Fibroblast of skin of left quadriceps (primary cell): ENCODE results near the gene CST1.
"Not testable (repeated sequence)": the region's sequence is repeated elsewhere in the genome, so short reads cannot be mapped to it uniquely, and the experiment has no call there.

Experiments used
- DNase-seq, 2 experiments: peaks; one replicate each; pipeline ENCODE4 v3.0.0-alpha.2; 2013; ENCODE audit warnings: low read depth in 2 of 2

CST1 gene, protein sequence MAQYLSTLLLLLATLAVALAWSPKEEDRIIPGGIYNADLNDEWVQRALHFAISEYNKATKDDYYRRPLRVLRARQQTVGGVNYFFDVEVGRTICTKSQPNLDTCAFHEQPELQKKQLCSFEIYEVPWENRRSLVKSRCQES

GRCh38 chr20:23750786-23751185 is at the start of gene CST1:
Gene CST1 (minus strand): TSS chr20:23750935. CDS start chr20:23750866, 69 bp downstream.
- not testable (repeated sequence) for DNase-seq

GRCh38 chr20:23799216-23799847 is 48.6 kb upstream of the CST1 start:
- DNase-seq: not testable (repeated sequence)

- no peak for DNase-seq
Observed at GRCh38 chr20:23795526-23795925, 44.8 kb upstream of the CST1 start.

DNA sequence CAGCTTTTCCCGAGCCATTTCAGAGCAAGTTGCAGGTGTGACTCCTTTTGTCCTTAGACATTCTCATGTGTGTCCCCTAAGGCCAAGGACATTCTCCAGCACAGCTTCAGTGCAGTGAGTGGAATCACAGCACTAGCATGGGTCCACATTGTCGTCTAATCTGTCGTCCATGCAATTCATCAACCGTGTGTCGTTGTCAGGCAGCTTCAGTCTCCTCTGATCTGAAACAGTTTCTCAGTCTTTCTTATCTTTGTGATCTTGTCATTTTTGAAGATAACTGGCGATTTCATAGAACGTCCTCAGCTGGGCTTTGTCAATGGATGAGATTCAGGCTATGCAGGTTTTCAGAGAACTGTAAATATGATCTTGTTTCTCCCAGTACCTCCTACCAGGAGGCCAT is 44.1 kb upstream of the CST1 start:
- DNase-seq: no peak

GRCh38 chr20:23794065-23794464 is 43.3 kb upstream of the CST1 start:
- DNase-seq: no peak

DNA sequence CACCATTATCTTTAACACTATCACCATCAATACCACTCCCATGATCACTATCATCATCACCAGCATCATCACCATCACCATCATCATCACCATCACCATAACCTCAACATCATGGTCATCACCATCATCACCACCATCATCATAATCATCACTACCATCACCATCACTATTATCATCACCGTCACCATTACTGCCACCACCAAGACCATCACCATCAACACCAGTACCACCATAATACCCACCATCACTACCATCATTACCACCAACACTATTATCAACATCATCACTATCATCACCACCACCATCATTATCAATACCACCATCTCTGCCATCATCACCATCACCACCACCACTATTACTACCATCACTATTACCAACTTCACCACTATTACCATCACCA is 32.7 kb upstream of the CST1 start:
- DNase-seq: no peak

GRCh38 chr20:23782366-23782983 is 31.7 kb upstream of the CST1 start:
- no peak for DNase-seq

DNA sequence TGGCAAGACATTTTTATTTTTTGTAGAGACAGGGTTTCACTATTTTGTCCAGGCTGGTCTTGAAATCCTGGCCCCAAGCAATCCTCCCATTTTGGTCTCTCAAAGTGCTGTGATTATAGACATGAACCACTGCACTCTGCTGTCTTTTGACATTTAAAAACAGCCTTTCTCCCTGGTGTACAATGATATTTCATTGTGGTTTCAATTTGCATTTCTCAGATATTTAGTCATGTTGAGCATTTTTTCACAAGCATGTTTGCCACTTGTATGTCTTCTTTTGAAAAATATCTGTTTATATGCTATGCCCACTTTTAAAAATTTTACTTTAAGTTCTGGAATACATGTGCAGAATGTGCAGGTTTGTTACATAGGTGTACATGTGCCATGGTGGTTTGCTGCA is 27.9 kb upstream of the CST1 start:
- DNase-seq: peak in 1 of 2 experiments; percentile 4

DNA sequence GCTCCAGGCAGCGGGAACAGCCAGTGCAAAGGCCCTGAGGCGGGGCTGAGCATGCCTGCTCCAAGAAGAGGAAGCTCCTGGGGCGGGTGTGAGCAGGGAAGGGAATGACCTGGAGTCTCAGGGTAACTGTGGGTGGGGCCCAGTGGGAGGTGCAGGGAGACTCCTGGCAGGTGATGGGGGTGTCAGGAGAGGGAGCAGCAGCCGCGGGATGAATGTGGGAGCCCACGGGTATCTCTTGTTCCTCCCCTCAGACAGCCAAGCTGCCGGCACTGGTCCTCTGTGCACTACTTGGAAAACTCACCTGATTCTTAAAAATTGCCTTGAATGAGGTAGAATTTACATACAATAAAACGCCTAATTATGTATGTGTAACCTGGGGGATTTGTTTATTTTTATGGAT is 26.6 kb upstream of the CST1 start:
- not testable (repeated sequence) for DNase-seq

- DNase-seq: no peak
Observed at GRCh38 chr20:23776067-23776771, 25.5 kb upstream of the CST1 start.

DNA sequence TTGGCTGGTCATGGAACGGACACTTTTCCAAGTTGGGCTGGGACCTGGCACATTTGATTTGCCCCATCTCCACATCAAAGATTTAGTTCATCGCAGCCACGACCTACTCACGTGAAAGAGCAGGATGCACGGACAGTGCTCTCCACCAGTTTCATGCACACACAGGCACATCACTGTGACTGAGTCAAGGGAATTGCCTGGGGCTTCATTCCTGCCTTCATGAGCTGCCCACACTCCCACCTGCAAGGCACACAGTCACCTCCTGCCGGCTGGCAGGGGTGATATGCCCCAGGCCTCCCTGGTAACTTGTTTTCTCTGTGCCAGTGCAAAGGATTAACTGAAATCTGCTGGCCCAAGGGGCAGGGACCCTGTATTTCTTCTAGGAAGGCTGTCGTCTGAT is 23.3 kb upstream of the CST1 start:
- no peak for DNase-seq

GRCh38 chr20:23773579-23773978 is 22.8 kb upstream of the CST1 start:
- no peak for DNase-seq

DNA sequence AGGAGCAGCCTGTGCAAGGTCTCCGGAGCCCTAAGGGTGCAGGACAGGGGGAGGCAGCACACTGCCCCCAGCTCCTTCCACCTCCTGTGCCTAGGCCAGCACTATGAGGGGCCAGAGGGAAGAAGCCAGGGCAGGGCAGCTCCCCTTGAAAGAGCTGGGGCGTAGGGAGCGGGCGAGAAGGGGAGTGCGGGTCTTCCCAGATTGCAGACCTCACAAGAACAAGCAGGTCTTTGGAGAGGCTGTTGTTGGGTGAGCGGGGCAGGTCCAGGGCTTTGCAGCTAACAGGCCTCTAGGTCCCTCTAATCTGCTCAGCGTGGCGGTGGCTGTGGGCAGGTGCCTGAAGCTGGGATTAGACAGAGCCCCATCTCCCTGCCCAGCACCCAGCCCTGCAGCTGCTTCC is 22.4 kb upstream of the CST1 start:
- no peak for DNase-seq

GRCh38 chr20:23772074-23772473 is 21.3 kb upstream of the CST1 start:
- DNase-seq: no peak

DNA sequence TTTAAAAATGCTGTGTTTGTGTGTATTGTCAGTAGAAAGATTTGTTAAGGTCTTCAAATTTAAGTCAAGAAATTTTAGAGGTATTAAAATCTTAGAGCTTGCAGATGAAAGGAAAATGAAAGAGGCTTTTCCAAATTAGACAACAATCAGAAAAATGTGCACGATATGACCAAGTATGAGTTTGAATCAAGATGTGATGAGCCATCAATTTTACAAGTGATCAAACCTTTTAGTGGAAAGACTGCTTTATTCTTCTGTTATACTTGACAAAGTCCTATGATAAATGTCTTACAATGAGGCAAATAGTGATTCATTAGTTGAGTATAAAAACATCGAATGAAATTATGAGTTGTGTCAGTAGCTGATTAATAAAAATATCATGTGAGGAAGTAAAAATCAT is 19.6 kb upstream of the CST1 start:
- no peak for DNase-seq

DNA sequence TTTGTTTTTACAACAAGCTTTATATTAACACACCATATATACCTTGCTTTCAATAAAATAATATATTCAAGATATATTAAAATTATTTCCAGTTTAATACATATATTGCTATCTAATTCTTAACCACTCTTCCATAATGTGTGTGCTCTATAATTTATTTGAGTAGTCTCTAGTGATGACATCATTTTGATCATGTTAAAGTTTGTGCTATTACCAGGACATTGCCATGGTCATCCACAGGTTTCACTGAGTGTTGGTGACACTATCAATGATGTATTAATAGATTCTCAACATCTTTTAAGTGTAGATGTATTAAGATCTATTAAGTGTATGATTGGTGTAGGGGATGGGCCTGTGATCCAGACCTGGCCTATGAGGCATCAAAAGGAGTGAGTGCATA is 17.8 kb upstream of the CST1 start:
- DNase-seq: not testable (repeated sequence)

DNA sequence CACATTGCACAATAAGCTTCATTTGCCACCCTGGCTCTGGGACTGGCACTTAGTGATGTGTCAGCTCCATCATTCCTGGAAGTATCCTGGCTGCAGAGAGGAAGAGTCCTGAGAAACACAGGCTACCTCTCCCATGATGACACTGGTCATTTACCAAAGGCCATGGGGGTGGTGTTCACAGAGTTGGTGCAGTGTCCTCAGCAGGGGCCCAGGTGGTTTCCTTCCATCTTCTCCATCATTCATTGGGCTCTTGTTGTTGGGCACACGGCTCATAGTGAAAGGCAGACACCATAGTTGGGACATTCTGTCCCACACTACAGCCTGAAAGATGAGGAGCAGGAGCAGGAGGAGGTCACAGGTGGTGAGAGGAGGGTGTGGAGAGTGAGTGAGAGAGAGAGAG is 15.8 kb upstream of the CST1 start:
- DNase-seq: no peak

GRCh38 chr20:23765578-23765977 is 14.8 kb upstream of the CST1 start:
- no peak for DNase-seq

GRCh38 chr20:23764630-23765029 is 13.9 kb upstream of the CST1 start:
- DNase-seq: not testable (repeated sequence)

DNA sequence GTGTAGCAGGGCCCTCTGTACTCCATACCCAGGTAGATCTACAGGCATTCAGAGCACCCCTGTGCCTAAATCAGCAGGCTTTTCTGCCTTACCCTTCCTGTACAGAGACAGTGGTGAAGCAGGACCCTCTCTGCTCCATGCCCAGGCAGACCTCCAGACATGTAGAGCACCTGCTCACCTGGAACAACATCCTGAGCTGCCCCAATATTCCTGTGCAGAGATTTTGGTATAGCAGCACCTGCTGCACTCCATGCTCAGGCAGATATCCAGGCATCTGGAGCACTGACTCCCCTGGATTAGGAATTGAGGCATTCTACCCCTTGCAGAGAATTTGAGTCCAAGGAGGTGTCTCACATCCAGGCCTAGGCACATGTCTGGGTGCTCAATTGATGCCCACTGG is 12.6 kb upstream of the CST1 start:
- DNase-seq: no peak

GRCh38 chr20:23759306-23759940 is 8.7 kb upstream of the CST1 start:
- no peak for DNase-seq

GRCh38 chr20:23756792-23757191 is 6.1 kb upstream of the CST1 start:
- not testable (repeated sequence) for DNase-seq
